Hippocampal formation (tissue), 2 donors: ENCODE data around the gene ACTR6.
"Not testable (repeated sequence)": the region's sequence is repeated elsewhere in the genome, so short reads cannot be mapped to it uniquely, and the experiment has no call there.

Experiments
- DNase-seq, 2 donors: peaks; one replicate each; lab custom pipeline; 2025; lab: John Stamatoyannopoulos, UW

ACTR6 gene

DNA sequence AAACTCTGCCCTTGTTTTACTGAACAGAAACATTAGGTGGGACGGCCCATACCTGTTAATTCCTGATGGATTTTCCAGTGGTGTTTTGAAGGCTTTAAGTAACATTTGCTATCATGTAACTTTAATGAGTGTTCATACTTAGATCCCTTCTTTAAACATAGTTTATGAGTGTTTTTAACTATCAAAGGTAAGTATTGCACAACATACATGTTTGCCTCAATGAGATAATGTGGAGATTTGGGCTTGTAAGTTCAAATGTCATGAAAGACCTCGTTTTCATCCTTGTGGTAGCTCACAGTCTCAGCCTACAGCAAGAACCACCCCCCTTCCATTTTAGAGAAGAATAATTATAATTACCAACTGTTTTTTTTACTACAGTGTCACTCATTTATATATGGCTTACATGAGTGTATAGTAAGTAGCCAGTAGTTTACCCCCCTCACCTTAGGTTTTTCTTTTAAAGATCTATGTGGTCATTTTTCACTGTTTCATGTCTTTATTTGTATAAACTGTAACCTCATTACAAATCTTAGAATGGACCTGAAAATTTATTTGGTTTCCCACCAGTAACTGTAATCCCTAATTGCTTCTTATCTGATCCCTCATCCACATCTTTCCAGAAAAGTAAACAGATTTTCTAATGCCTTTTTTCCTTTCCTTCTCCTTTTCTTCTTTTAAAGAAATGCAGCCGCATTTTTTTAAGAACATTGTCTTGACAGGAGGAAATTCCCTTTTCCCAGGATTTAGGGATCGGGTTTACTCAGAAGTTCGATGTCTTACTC, 18.9 kb downstream of the ACTR6 start:
- DNase-seq: no peak

DNA sequence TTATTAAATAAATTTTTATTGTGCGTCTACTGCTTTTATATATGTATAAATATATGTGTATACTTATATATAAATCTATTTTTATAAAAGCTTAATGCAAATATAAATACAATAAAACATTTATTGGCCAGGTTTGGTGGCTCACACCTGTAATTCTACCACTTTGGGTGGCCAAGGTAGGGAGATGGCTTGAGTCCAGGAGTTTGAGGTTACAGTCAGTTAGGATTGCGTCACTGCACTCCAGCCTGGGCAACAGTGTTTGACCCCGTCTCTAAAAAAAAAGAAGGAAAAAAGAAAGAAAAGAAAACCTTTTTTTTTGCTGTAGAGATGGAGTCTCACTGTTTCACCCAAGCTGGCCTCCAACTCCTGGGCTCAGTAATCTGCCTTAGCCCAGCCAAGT, 20.9 kb downstream of the ACTR6 start:
- DNase-seq: no peak

DNA sequence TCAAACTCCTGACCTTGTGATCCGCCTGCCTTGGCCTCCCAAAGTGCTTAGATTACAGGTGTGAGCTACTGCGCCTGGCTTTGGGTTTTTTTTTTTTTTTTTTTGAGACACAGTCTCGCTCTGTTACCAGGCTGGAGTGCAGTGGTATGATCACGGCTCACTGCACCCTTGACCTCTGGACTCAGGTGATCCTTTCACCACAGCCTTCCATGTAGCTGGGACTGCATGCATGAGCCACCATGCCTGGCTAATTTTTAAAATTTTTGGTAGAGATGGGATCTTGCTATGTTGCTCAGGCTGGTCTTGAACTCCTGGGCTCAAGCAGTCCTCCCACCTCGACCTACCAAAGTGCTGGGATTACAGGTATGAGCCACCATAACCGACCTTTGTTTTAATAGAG, 21.6 kb downstream of the ACTR6 start:
- DNase-seq: not testable (repeated sequence)

DNA sequence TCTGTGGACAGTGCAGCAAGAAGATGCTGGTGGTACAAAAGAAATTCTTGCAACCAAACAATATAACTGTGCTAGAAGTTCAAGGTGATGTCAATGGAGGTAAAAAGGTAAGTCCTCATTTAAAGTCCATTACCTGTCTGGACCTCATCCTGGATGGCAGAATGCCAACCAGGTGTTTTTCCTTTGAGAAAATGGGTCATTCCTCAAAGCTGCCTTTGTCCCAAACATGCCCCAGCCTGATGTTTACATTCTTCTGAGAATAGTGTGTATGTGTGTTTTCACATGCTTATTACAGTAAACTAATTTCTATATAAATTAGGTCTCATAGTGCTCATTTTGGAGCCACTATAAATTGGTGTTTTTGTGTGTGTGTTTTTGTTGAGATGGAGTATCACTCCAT, 24.9 kb downstream of the ACTR6 start:
- DNase-seq: no peak

DNA sequence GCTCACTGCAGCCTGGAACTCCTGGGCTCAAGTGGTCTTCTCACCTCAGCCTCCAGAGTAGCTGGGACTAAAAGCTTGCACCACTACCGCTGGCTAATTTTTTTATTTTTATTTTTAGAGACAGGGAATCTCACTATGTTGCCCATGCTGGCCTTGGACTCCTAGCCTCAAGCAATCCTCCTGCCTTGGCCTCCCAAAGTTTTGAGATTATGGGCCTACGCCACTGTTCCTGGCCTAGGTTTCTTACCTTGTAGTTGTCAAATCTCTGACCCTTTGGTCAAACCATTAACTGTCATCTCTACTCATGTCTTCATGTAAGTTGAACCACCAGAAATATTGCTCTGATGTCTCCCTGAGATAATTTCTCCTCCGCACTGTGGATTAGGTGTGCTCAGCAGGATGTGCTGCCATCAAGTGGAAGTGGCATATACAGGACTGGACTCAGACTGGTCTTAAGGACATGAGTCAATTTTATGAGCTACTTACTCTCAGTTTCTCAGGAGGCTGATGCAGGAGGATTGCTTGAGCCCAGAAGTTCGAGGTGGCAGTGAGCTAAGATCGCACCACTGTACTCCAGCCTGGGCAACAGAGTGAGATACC, 28.5 kb downstream of the ACTR6 start:
- no peak for DNase-seq

DNA sequence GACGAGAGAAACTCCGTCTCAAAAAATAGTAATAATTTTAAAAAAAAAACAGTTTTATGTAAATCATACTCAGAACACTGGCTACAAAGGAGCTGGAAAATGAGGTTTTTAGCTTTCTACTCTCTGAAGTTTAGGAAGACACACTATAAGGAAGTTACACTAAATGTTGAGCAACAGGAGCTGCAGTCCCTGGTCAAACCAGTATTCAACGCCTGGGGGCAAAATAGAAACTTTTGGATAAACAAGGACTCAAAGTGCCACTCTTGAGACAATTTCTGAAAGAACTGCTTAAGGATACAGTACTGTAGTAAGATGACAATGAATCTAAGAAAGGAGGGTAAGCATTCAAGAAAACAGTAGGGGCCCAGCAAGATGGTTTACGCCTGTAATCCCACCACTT, 29.3 kb downstream of the ACTR6 start:
- DNase-seq: no peak

DNA sequence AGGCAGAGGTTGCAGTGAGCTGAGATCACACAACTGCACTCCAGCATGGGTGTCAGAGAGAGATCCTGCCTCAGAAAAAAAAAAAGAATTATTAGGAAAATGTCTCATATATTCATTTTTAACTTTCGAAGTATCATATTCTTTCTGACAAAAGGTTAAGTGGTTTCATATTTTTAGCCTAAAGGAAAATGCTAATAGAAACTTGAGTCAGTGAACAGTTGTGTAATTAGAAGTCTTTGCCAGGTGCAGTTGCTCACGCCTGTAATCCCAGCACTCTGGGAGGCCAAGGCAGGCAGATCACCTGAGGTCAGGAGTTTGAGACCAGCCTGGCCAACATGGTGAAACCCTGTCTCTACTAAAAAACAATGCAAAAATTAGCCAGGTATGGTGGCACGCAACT, 31.3 kb downstream of the ACTR6 start:
- DNase-seq: not testable (repeated sequence)

DNA sequence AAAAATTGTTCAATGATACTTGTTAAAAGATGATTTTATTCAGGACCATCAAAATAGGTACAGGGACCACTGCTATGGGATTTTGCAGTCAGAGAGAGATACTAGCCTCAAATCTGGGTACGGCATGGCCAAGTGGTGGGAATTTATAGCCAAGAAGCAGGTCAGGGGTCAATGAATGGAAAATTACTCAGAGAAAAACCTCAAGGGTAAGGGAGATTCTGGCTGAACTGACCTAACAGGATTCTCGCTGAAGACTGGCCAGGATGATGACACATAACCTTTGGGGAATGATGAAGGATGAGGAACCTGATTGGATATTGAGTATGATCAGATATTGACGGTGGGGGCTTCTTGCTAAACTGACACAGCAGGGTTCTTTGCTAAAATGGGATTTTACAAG, 33.6 kb downstream of the ACTR6 start:
- no peak for DNase-seq

DNA sequence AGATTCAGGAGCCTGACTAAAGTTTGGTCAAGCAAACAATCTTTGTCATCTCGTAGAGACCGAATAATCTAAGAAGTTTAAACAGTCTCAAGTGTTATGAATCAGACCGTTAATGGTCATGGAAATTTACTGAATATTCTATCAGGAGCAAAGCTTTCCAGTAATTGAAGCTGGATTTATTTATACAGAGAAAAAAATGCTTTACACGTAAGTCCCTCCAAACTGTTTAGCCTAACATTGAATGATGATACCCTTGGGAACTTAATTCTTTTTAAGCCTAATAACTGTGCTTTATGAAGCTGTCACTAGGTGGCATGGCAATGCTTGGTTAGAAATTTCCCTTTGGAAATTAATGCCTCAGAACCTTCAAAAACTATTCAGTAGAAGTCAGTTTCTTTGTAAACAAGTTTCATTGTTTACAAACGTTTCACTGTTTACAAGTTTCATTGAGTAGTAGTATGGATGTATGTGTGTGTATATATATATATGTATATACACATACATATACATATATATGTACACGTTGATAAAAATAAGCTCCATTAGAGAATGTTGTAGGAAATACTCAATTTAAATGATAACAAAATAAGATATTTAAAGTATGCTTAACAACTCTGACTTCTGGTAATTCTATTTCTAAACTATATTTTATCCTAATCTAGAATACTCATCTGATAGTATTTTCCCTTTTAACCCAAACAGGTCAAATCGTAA, 34.1 kb downstream of the ACTR6 start:
- peak in 1 of 2 donors; percentile 51 for DNase-seq

DNA sequence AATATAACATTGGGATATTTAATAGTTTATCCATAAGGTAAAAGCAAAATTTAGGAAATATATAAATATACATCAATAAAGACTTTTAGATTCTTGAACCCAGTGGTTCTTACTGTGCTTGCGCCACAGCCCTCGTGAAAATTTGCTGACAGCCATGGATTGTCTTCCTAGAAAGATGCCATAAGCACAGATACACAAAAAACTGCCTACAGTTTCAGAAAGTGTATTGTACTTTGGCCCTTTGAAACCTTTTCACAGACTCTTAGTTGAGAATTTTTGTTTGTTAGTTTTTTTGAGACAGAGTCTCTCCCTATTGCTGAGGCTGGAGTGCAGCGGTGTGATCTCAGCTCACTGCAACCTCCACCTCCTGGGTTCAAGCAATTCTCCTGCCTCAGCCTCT, 38.2 kb downstream of the ACTR6 start:
- no peak for DNase-seq

DNA sequence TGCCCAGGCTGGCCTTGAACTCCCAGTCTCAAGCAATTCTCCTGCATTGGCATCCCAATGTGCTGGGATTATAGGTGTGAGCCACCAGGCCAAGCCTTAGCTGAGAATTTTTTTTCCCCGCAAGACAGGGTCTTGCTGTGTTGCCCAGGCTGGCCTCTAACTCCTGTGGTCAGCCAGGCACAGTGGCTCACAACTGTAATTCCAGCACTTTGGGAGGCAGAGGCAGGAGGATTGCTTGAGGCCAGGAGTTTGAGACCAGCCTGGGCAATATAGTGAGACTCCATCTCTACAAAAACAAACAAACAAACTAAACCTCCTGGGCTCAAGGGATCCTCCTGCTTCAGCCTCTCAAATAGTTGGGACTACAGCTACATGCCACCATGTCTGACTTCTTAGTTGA, 39.0 kb downstream of the ACTR6 start:
- DNase-seq: no peak

DNA sequence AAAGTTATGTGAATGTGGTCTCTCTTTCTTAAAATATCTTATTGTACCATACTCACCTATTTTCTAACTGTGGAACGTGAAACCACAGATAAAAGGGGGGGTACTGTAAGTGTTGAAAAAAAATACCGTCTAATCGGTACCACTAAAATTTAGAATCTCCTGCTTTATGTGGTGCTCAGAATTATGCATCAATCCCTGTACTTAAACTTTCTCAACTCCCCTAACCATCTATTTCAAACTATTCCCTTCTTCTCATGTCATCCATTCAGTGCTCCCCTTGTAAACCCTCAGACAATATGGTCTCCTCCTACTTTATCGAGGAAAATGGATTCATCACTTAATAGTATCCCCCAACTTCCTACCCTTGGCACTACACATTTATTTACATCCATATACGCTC, 42.5 kb downstream of the ACTR6 start:
- no peak for DNase-seq

DNA sequence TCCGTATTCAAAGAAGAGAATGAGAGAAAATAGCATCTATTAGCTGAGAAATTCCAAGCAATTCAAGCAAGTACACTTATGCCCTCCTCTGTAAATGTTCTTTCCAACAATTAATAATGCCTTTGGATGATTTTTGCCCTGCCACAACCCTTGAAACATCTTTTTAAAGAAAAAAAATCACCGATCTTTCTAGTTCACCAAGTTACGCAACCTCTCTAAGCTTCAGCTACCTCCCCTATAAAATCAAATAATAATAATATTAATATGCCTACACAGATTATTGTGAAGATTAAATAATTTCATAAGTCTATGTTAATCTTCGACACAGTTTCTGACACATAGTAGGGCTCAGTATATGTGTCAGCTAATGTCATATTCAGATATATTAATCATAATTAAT, 47.1 kb downstream of the ACTR6 start:
- no peak for DNase-seq

DNA sequence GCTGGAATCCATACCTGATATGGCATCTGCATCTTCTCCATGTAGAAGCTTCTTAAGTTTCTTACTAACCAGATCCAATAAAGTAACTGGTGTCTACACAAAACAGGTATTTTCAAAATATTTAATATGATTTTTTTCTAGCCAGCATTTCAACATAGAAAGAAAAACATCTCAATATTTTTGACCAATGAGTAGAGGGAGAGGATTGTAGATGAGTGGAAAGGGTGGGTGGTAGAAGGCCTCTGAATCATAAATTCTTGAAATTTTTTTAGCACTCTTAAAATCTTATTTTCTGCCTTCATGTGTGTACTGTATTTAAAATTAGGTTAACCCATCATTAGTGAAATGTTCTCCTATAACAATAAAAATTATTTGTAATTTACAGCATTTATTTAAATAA, 48.3 kb downstream of the ACTR6 start:
- no peak for DNase-seq

DNA sequence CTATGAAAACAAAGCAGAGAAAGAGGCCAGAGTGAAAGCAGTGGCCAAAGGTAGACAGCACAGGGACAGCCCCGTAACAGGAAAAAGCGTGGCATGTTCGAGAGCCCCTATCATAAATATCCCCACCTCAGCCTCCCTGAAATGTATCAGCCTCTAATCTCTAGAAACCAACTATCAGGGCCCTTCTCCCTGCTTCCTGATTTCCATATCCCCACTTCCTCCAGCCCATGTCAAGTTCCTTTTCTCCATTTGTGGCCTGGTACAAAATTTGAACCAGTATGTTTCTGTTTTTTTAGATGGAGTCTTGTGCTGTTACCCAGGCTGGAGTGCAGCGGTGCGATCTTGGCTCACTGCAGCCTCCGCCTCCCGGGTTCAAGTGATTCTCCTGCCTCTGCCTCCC, 49.3 kb downstream of the ACTR6 start:
- no peak for DNase-seq

DNA sequence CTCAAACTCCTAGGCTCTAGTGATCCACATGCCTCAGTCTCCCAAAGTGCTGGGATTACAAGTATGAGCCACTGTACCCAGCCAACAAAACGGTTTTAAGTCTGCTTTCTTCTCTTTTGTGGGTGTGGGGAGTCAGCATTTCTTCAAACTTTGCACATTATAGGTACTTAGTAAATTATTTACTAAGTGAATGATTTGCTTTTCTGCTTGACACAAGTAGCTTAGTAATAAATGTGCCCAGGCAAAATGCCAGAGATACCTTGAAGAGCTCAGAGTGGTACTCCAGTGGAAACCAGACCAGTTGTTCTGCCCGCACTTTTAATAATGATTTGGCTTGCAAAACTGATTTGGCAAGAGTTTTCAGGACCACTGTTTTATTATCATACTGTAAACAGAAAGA, 51.3 kb downstream of the ACTR6 start:
- no peak for DNase-seq

DNA sequence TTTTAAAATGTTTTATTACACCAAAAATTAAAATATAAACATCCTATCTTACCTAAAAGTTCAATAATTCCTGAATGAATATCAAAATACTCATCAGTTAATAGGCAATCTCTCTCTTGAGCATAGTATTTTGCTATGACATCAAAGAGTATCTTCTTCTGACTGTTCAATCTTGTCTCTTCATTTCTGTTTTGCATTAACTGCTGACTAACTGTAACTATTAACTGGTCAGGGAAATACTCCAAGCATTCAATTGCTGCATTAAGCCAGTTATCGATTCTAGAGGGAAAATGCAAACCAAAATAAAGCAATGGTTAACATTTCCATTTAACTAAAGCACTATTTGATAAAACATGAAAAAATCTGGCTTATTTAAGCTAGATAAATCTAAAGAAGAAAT, 52.8 kb downstream of the ACTR6 start:
- DNase-seq: no peak

DNA sequence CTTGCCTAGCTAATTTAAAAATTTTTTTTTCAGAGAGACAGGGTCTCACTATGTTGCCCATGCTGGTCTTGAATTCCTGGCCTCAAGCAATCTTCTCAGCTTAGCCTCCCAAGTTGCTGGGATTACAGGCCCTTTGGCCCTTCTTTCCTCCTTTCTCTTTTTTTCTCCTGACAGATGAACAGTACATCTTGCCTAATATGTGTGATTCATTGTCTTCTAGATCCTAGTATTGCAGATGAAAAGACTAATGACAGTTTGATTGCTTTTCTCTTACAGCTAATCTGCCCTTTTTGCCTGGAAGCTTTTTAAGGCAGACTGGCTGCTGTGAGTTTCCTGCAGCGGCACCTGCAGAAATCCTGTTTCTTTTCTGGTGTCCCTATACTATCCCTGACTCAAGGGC, 54.3 kb downstream of the ACTR6 start:
- DNase-seq: no peak

DNA sequence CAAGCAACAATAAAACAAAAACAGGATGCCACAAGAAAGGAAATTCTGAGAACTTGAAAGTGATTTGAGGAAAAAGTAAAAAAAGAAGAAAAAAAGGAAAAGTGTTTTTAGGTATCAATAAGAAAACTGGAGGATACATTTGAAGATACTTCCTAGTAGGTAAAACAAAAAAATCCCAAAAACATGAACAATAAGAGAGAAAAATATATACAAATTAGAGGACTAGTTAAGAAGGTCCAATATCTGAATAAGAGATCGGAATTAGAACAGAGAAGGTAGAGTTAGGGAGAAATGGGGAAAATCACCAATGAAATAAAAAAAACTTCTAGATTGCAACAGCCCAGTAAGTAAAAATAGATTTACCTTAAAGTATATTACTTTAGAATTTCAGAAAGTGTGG, 57.5 kb downstream of the ACTR6 start:
- DNase-seq: no peak

DNA sequence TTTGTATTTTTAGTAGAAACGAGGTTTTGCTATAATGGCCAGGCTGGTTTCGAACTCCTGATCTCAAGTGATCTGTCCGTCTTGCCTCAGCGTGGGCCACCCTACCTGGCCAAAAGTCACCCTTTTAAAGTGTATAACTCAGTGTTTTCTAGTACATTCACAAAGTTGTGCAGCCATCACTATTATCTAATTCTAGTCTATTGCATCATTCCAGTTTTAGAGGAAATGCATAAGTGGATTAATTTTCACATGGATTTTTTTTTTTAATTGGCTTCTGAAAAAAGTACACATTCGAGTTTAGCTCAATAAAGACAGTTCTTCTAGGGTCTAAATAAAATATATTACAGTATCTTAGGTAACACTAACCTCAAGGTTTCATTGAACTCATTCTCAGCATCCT, 62.5 kb downstream of the ACTR6 start:
- DNase-seq: no peak

DNA sequence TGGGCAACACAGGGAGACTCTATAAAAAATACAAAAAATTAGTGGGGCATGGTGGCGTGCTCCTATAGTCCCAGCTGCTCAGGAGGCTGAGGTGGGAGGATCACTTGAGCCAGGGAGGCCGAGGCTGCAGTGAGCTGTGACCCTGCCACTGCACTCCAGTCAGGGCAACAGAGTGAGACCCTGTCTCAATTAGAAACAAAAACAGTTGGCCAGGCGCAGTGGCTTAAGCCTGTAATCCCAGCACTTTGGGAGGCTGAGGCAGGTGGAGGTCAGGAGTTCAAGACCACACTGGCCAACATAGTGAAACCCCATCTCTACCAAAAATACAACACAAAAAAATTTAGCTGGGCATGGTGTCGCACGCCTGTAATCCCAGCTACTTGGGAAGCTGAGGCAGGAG, 64.5 kb downstream of the ACTR6 start:
- not testable (repeated sequence) for DNase-seq

DNA sequence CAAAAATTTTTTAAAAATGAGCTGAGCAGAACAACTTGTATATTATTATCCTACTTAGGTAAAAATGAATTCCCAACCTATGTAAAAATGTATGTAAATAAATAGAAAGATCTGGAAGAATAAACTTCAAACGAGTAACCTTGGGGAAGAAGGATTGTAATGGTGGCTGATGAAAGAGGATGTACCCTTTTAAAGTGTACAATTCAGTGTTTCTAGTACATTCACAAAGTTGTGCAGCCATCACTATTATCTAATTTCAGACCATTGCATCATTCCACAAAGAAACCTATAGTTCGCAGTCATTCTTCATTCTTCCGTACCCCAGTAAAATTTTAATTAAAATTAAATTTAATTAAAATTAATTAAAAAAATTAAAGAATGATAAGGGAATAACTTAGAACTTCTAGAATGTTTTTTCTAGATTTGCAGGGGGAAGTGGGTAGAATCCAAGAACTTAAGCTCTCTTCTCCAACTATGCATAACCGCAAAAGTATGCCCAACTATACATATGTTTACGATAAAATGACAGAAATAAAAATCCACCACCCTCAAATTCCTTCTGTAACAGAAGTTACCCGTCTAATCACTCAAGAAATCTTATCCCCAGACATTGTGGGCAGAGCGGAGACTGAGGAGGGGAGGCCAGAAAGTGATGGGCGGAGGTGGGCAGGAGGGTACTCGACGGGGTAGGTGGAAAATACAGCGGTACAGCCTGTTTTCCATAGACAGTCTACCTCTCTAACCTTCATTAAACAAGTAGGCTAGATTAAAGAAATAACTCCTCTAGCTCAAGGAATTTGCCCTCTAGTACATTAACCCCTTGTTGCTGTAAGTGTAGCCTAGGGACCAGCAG, 65.3 kb downstream of the ACTR6 start:
- no peak for DNase-seq

DNA sequence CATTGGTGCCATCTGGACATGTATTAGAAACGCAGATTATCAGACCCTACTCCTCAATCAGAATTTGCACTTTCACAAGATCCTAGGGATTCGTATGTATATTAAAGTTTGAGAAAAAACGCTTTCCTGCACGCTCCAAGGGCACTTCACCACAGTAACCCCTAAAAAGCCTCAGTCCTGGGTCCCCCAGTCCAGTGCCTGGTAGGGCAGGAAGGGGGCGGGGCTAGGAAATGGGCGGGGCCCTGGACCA, 65.9 kb downstream of the ACTR6 start:
- peak in 1 of 2 donors; percentile 83 for DNase-seq
